Neural progenitor cell (in vitro differentiated cells): ENCODE results near the gene OPHN1. TPM values are rescaled to one million over a fixed set of nuclear protein-coding genes. Genes with fewer than 3 reads are reported as not detected.

Source experiments
- DNase-seq: peaks from one replicate; pipeline ENCODE4 v3.0.0-alpha.2; 2016; ENCODE audit warnings: low spot score
- H2AFZ ChIP-seq: fragments of 200-600 bp; sonication (generic); replicated peaks from 2 replicates; pipeline ENCODE4 v1.6.1; 2016; ENCODE audit warnings: antibody characterized with exemption
- H3F3A ChIP-seq: fragments of 200-600 bp; sonication (generic); 2 replicates; pipeline ENCODE4 v1.6.1; 2016; ENCODE audit warnings: antibody characterized with exemption, low read depth
- H3K27ac ChIP-seq: fragments of 200-600 bp; sonication (generic); 2 replicates; pipeline ENCODE4 v1.5.1; 2016; ENCODE audit warnings: mild to moderate bottlenecking
- H3K27me3 ChIP-seq: fragments of 200-600 bp; sonication (generic); 2 replicates; pipeline ENCODE4 v1.6.1; 2016; ENCODE audit warnings: mild to moderate bottlenecking, moderate library complexity
- H3K36me3 ChIP-seq: fragments of 200-600 bp; sonication (generic); 2 replicates; pipeline ENCODE4 v1.5.1; 2016
- H3K4me1 ChIP-seq: fragments of 200-600 bp; sonication (generic); 2 replicates; pipeline ENCODE4 v1.6.1; 2016; ENCODE audit warnings: mixed run types
- H3K4me2 ChIP-seq: fragments of 200-600 bp; sonication (generic); 2 replicates; pipeline ENCODE4 v1.6.1; 2016
- H3K4me3 ChIP-seq: fragments of 200-600 bp; sonication (generic); 2 replicates; pipeline ENCODE4 v1.5.1; 2016
- H3K79me2 ChIP-seq: fragments of 200-600 bp; sonication (generic); 2 replicates; pipeline ENCODE4 v1.6.1; 2016; ENCODE audit warnings: low read depth
- H3K9ac ChIP-seq: fragments of 200-600 bp; sonication (generic); 2 replicates; pipeline ENCODE4 v1.6.1; 2016
- H3K9me3 ChIP-seq: fragments of 200-600 bp; sonication (generic); 2 replicates; pipeline ENCODE4 v1.5.1; 2016; ENCODE audit warnings: low read depth
- H4K20me1 ChIP-seq: fragments of 200-600 bp; sonication (generic); 2 replicates; pipeline ENCODE4 v1.6.1; 2016; ENCODE audit warnings: low read depth
- H3K27ac Mint-ChIP-seq: 3 replicates; pipeline ENCODE4 v1.8.0; 2021; ENCODE audit warnings: mixed read lengths
- H3K27me3 Mint-ChIP-seq: 2 replicates; pipeline ENCODE4 v1.8.0; 2022; ENCODE audit warnings: low read depth, mild to moderate bottlenecking, inconsistent platforms, moderate library complexity, mixed read lengths; ENCODE audit not compliant: insufficient read depth
- H3K36me3 Mint-ChIP-seq: 3 replicates; pipeline ENCODE4 v1.8.0; 2021; ENCODE audit warnings: mixed read lengths
- H3K4me1 Mint-ChIP-seq: 3 replicates; pipeline ENCODE4 v1.8.0; 2021; ENCODE audit warnings: mixed read lengths
- H3K4me3 Mint-ChIP-seq: 3 replicates; pipeline ENCODE4 v1.8.0; 2021; ENCODE audit warnings: mild to moderate bottlenecking, moderate library complexity, mixed read lengths
- H3K9me3 Mint-ChIP-seq: 3 replicates; pipeline ENCODE4 v1.8.0; 2020; ENCODE audit warnings: mixed read lengths
- CTCF ChIP-seq: fragments of 200-600 bp; sonication (generic); IDR thresholded peaks from 2 replicates; pipeline ENCODE4 v1.5.1; 2017; ENCODE audit warnings: antibody characterized with exemption, mild to moderate bottlenecking
- EZH2 ChIP-seq: fragments of 200-600 bp; sonication (generic); IDR thresholded peaks from 2 replicates; pipeline ENCODE4 v1.6.1; 2017; ENCODE audit warnings: antibody characterized with exemption, mild to moderate bottlenecking, moderate library complexity
- EZH2phosphoT487 ChIP-seq: fragments of 200-600 bp; sonication (generic); IDR thresholded peaks from 2 replicates; pipeline ENCODE4 v1.6.1; 2017; ENCODE audit warnings: antibody characterized with exemption
- total RNA-seq: library from RNA; depleted of rRNA; stranded (reverse); fragments of >200 nt; gene quantifications from 2 replicates; pipeline ENCODE4 v1.2.3, GENCODE V29; 2015; ENCODE audit warnings: low replicate concordance

OPHN1 gene
- total RNA-seq, 1 donor from 2014 or later, result 4.5 TPM

GRCh38 chrX:68199062-68199848 is 234.0 kb downstream of the OPHN1 start:
- Histone ChIP-seq H3K9ac (no peak overlapping the region), H3K36me3 (no peaks in the 10 kb centered on the region), H3K9me3 (no peaks in the 10 kb centered on the region), H3K27ac (no peak overlapping the region), H2AFZ (no peak overlapping the region), H3K4me1 (peaks cover 7% of the 10 kb centered on the region), H3K27me3 (no peaks in the 10 kb centered on the region), H3K79me2 (no peaks in the 10 kb centered on the region), H3K4me2 (no peak overlapping the region), H3K4me3 (no peak overlapping the region), H4K20me1 (no peaks in the 10 kb centered on the region), H3F3A (no peaks in the 10 kb centered on the region)
- Mint-ChIP-seq H3K9me3 (no peaks in the 10 kb centered on the region), H3K4me1 (peaks cover 6% of the 10 kb centered on the region), H3K36me3 (no peaks in the 10 kb centered on the region), H3K27ac (no peak overlapping the region), H3K4me3 (no peak overlapping the region), H3K27me3 (peaks cover 3% of the 10 kb centered on the region)
- TF ChIP-seq EZH2 (no peak), CTCF (no peak), EZH2phosphoT487 (no peak)
- DNase-seq, result no peak

GRCh38 chrX:68196939-68197791 is 236.1 kb downstream of the OPHN1 start:
- Mint-ChIP-seq H3K36me3 (no peaks in the 10 kb centered on the region), H3K4me1 (peaks cover 6% of the 10 kb centered on the region), H3K9me3 (no peaks in the 10 kb centered on the region), H3K27ac (no peak overlapping the region), H3K4me3 (no peak overlapping the region), H3K27me3 (peaks cover 3% of the 10 kb centered on the region)
- TF ChIP-seq EZH2phosphoT487 (no peak), CTCF (peak; percentile 71), EZH2 (no peak)
- no peaks in the 10 kb centered on the region for H3K9me3 ChIP-seq
- H3K4me2 ChIP-seq, result no peak overlapping the region
- no peaks in the 10 kb centered on the region for H3K36me3 ChIP-seq
- H3F3A ChIP-seq, result no peaks in the 10 kb centered on the region
- peak; percentile 72 for DNase-seq
- H3K27me3 ChIP-seq, result no peaks in the 10 kb centered on the region
- no peaks in the 10 kb centered on the region for H4K20me1 ChIP-seq
- H3K4me3 ChIP-seq, result no peak overlapping the region
- H3K27ac ChIP-seq, result no peak overlapping the region
- peaks cover 7% of the 10 kb centered on the region for H3K4me1 ChIP-seq
- H3K79me2 ChIP-seq, result no peaks in the 10 kb centered on the region
- no peak overlapping the region for H2AFZ ChIP-seq
- no peak overlapping the region for H3K9ac ChIP-seq

GRCh38 chrX:68195561-68195960 is 237.7 kb downstream of the OPHN1 start:
- H3K27me3 Mint-ChIP-seq, result peaks cover 3% of the 10 kb centered on the region
- no peaks in the 10 kb centered on the region for H4K20me1 ChIP-seq
- no peak overlapping the region for H3K27ac ChIP-seq
- no peak for DNase-seq
- H3K9ac ChIP-seq, result no peak overlapping the region
- no peaks in the 10 kb centered on the region for H3K36me3 ChIP-seq
- H3K79me2 ChIP-seq, result no peaks in the 10 kb centered on the region
- TF ChIP-seq EZH2 (no peak), EZH2phosphoT487 (no peak), CTCF (no peak)
- H3K4me2 ChIP-seq, result no peak overlapping the region
- no peak overlapping the region for H3K4me3 ChIP-seq
- no peaks in the 10 kb centered on the region for H3K36me3 Mint-ChIP-seq
- no peaks in the 10 kb centered on the region for H3K9me3 Mint-ChIP-seq
- H3K27me3 ChIP-seq, result no peaks in the 10 kb centered on the region
- no peak overlapping the region for H3K4me3 Mint-ChIP-seq
- H3K27ac Mint-ChIP-seq, result no peak overlapping the region
- no peak overlapping the region for H2AFZ ChIP-seq
- no peaks in the 10 kb centered on the region for H3F3A ChIP-seq
- no peaks in the 10 kb centered on the region for H3K9me3 ChIP-seq
- H3K4me1 ChIP-seq, result peaks cover 7% of the 10 kb centered on the region
- peaks cover 6% of the 10 kb centered on the region for H3K4me1 Mint-ChIP-seq
